Measurements from ENCODE around the gene ZFAND6.

GRCh38 chr15:80186597-80186996 is 127.1 kb downstream of the ZFAND6 start:
- no peak for TF ChIP-seq CTCF (IDR thresholded peaks at IDR 0.05; ENCODE audit: poor library complexity, severe bottlenecking)
- no peak for TF ChIP-seq SMC3 (conservative IDR thresholded peaks at IDR 0.05; ENCODE audit: poor library complexity)
- TF ChIP-seq TAF1 (IDR thresholded peaks at IDR 0.05; ENCODE audit: low read depth): no peak
- TF ChIP-seq POLR2AphosphoS5 (IDR thresholded peaks at IDR 0.05): no peak
- TF ChIP-seq EZH2 (IDR thresholded peaks at IDR 0.05; ENCODE audit: borderline replicate concordance, insufficient read depth, low read length, poor library complexity, severe bottlenecking): no peak
- TF ChIP-seq EP300 (conservative IDR thresholded peaks at IDR 0.05; ENCODE audit: poor library complexity, severe bottlenecking): no peak
- TF ChIP-seq REST (IDR thresholded peaks at IDR 0.05; ENCODE audit: borderline replicate concordance): no peak
- no peak for TF ChIP-seq MXI1 (conservative IDR thresholded peaks at IDR 0.05; ENCODE audit: poor library complexity, severe bottlenecking)
